Tibial nerve (tissue), 4 donors: Measurements from ENCODE around the gene RANBP3.

Experiments
- CTCF ChIP-seq, 5 experiments: fragments of 200-600 bp in 3 of 5; fragments of 450-650 bp in 2 of 5; sonication (generic) in 3 of 5; IDR thresholded peaks; one replicate each; pipeline ENCODE4 v1.5.1; 2016 to 2019; ENCODE audit warnings: antibody characterized with exemption in 5 of 5, mild to moderate bottlenecking in 3 of 5, moderate library complexity in 2 of 5
- EP300 ChIP-seq, 2 donors: sonication (generic); formaldehyde crosslinking; IDR thresholded peaks; one replicate each; pipeline ENCODE4 v1.6.1; 2017; ENCODE audit warnings: antibody characterized with exemption in 2 of 2, mild to moderate bottlenecking in 1 of 2
- POLR2A ChIP-seq, 2 donors: fragments of 450-650 bp; IDR thresholded peaks; one replicate each; pipeline ENCODE4 v1.6.1; 2017; ENCODE audit warnings: antibody characterized with exemption in 2 of 2, mild to moderate bottlenecking in 2 of 2, moderate library complexity in 2 of 2

GRCh38 chr19:5987077-5987818 is 9.3 kb upstream of the RANBP3 start:
- peak in 1 of 2 donors; percentile 11 for TF ChIP-seq EP300 (IDR thresholded peaks at IDR 0.05)
- TF ChIP-seq CTCF (IDR thresholded peaks at IDR 0.05), result peak; percentile 88 to 94 (median 92)
- no peak for TF ChIP-seq POLR2A (IDR thresholded peaks at IDR 0.05)
